Measurements from ENCODE around the gene VEZF1. TPM values are rescaled to one million over a fixed set of nuclear protein-coding genes. Genes with fewer than 3 reads are reported as not detected.

VEZF1 gene
- total RNA-seq, 1 experiment from 2014 or later, result 78.1 TPM

GRCh38 chr17:58006560-58006923, 18.5 kb upstream of the VEZF1 start:
- H3K4me3 ChIP-seq (ENCODE audit: low read length), result peak overlapping the region; percentile 96
- H3K36me3 ChIP-seq (ENCODE audit: low read depth, low read length), result peaks cover 49% of the 10 kb centered on the region
- peak; percentile 54 for ATAC-seq
- TF ChIP-seq CTCF (conservative IDR thresholded peaks at IDR 0.05; ENCODE audit: low read depth, low read length), result no peak
- no peak for TF ChIP-seq EZH2 (IDR thresholded peaks at IDR 0.05; ENCODE audit: low read length, unreplicated experiment)
- no peak for TF ChIP-seq EZH2phosphoT487 (IDR thresholded peaks at IDR 0.05; ENCODE audit: borderline replicate concordance, low read length)
- CTCF ChIA-PET, result interaction anchor here (0.6 to 0.9 kb wide), 3 partner anchors 17 to 172 kb away, joined by 4 to 6 read pairs (median 4); no protein-coding TSS in a partner anchor
- BruUV-seq (replicated peaks), result no TSS peak
- peak overlapping the region; percentile 90 for H3K27ac ChIP-seq (ENCODE audit: low read length)
- intact Hi-C loops (cut with micrococcal nuclease), result no loop called here
- peaks cover 30% of the 10 kb centered on the region for H3K4me1 ChIP-seq (ENCODE audit: insufficient read depth, low read length)
- peak; percentile 74 for DNase-seq
- peak overlapping the region; percentile 98 for H3K9ac ChIP-seq (ENCODE audit: low read length)
- POLR2A ChIA-PET (ENCODE audit: unreplicated experiment), result interaction anchor here (0.6 to 0.7 kb wide), 2 partner anchors 76 to 341 kb away, joined by 7 to 15 read pairs; no protein-coding TSS in a partner anchor
- H4K20me1 ChIP-seq (ENCODE audit: low read length), result peaks cover 48% of the 10 kb centered on the region
- H3K79me2 ChIP-seq (ENCODE audit: low read length), result peaks cover 62% of the 10 kb centered on the region
- peak overlapping the region; percentile 88 for H2AFZ ChIP-seq (ENCODE audit: low read length)
- H3K9me3 ChIP-seq (ENCODE audit: low read length), result no peaks in the 10 kb centered on the region
- no peaks in the 10 kb centered on the region for H3K27me3 ChIP-seq (ENCODE audit: low read length)
- H3K4me2 ChIP-seq (ENCODE audit: low read length), result peak overlapping the region; percentile 95
- H3F3A ChIP-seq (ENCODE audit: low read length, unreplicated experiment), result peaks cover 19% of the 10 kb centered on the region
- no peaks in the 10 kb centered on the region for H3K9me2 ChIP-seq (replicated peaks; ENCODE audit: low read length)

GRCh38 chr17:58005728-58006559, 17.9 kb upstream of the VEZF1 start:
- BruUV-seq (replicated peaks), result no TSS peak
- H3K79me2 ChIP-seq (ENCODE audit: low read length), result peaks cover 65% of the 10 kb centered on the region
- H3K36me3 ChIP-seq (ENCODE audit: low read depth, low read length), result peaks cover 55% of the 10 kb centered on the region

More at GRCh38 chr17:58005728-58006559, 17.9 kb upstream of the VEZF1 start:
- Histone ChIP-seq H4K20me1 (ENCODE audit: low read length) (peaks cover 53% of the 10 kb centered on the region), H3K27me3 (ENCODE audit: low read length) (no peaks in the 10 kb centered on the region), H3K9me2 (replicated peaks; ENCODE audit: low read length) (no peaks in the 10 kb centered on the region), H3K27ac (ENCODE audit: low read length) (peak overlapping the region; percentile 90), H3K9ac (ENCODE audit: low read length) (peak overlapping the region; percentile 98), H3K4me1 (ENCODE audit: insufficient read depth, low read length) (peaks cover 30% of the 10 kb centered on the region), H3K4me2 (ENCODE audit: low read length) (peak overlapping the region; percentile 95), H2AFZ (ENCODE audit: low read length) (no peak overlapping the region), H3K4me3 (ENCODE audit: low read length) (peak overlapping the region; percentile 96), H3K9me3 (ENCODE audit: low read length) (no peaks in the 10 kb centered on the region), H3F3A (ENCODE audit: low read length, unreplicated experiment) (peaks cover 25% of the 10 kb centered on the region)
- ChIA-PET CTCF (interaction anchor here (0.6 to 0.9 kb wide), 3 partner anchors 16 to 172 kb away, joined by 4 to 6 read pairs (median 4); no protein-coding TSS in a partner anchor), POLR2A (ENCODE audit: unreplicated experiment) (interaction anchor here (0.6 to 0.7 kb wide), 3 partner anchors 20 to 341 kb away, joined by 5 to 15 read pairs (median 7); no protein-coding TSS in a partner anchor)
- TF ChIP-seq EZH2 (IDR thresholded peaks at IDR 0.05; ENCODE audit: low read length, unreplicated experiment) (no peak), EZH2phosphoT487 (IDR thresholded peaks at IDR 0.05; ENCODE audit: borderline replicate concordance, low read length) (no peak), CTCF (conservative IDR thresholded peaks at IDR 0.05; ENCODE audit: low read depth, low read length) (no peak)
- ATAC-seq (no peak), DNase-seq (no peak)
- intact Hi-C loops (cut with micrococcal nuclease), result no loop called here
